ENCODE data around the gene FMNL3.
A peak's percentile ranks its signal among the peaks of the same experiment; 100 is the strongest.

Gene FMNL3

DNA sequence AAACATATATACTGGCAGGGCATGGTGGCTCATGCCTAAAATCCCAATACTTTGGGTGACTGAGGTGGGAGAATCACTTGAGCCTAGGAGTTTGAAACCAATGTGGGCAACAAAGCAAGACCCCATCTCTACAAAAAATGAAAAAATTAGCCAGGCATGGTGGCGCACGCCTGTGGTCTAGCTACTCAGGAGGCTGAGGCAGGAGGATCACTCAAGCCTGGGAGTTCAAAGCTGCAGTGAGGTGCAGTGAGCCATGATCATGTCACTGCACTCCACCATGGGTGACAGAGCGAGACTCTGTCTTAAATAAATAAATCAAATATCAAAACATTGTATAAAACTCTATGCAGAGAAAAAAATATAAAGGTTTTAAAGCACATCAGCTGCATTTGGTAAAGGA, 5.2 kb downstream of the FMNL3 start:
- no peak for DNase-seq (ENCODE audit: low spot score in 2 of 2)
- Mint-ChIP-seq H3K36me3 (peaks cover 17% of the 10 kb centered on the region), H3K9me3 (no peaks in the 10 kb centered on the region), H3K27ac (peak overlapping the region; percentile 75), H3K4me3 (no peak overlapping the region), H3K4me1 (peaks cover 68% of the 10 kb centered on the region)
- ATAC-seq = no peak

- peaks cover 17% of the 10 kb centered on the region for H3K36me3 Mint-ChIP-seq
- DNase-seq (ENCODE audit: low spot score in 2 of 2) (peak; percentile 29 to 79), ATAC-seq (peak; percentile 82)
- H3K9me3 Mint-ChIP-seq = no peaks in the 10 kb centered on the region
- H3K4me3 Mint-ChIP-seq = peak overlapping the region; percentile 68
- H3K4me1 Mint-ChIP-seq = peaks cover 47% of the 10 kb centered on the region
- peak overlapping the region; percentile 88 for H3K27ac Mint-ChIP-seq
These were observed 8.3 kb downstream of the FMNL3 start for GRCh38 chr12:49698619-49699545.

- Mint-ChIP-seq H3K36me3 (peaks cover 17% of the 10 kb centered on the region), H3K9me3 (no peaks in the 10 kb centered on the region), H3K4me3 (peak overlapping the region; percentile 68), H3K27ac (peak overlapping the region; percentile 88), H3K4me1 (peaks cover 37% of the 10 kb centered on the region)
- ATAC-seq (no peak), DNase-seq (ENCODE audit: low spot score in 2 of 2) (no peak)
These were observed 9.4 kb downstream of the FMNL3 start for GRCh38 chr12:49697808-49698207.

GRCh38 chr12:49696723-49697122, 10.5 kb downstream of the FMNL3 start:
- peaks cover 34% of the 10 kb centered on the region for H3K4me1 Mint-ChIP-seq
- DNase-seq (ENCODE audit: low spot score in 2 of 2) = no peak
- H3K4me3 Mint-ChIP-seq = no peak overlapping the region
- H3K27ac Mint-ChIP-seq = no peak overlapping the region
- no peaks in the 10 kb centered on the region for H3K9me3 Mint-ChIP-seq
- H3K36me3 Mint-ChIP-seq = peaks cover 17% of the 10 kb centered on the region
- ATAC-seq = no peak

DNA sequence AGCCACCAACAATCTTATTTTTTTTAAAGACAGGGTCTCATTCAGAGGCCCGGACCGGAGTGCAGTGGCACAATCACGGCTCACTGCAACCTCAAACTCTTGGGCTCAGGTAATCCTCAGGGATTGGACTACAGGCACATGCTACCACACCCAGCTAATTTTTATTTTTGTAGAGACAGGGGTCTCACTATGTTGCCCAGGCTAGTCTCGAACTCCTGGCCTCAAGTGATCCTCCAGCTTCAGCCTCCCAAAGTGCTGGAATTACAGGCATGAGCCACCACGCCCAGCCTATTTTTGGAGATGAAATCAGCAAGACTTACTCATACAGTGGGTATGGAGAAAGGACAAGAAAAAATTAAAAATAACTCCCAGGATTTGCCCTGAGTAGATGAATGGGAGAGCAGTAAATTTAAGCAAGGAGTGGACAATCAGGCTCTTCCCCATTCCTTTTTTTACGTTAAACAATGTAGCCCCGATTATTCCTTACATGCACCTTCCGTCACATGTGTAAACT, 13.2 kb downstream of the FMNL3 start:
- H3K4me3 Mint-ChIP-seq = no peak overlapping the region
- H3K9me3 Mint-ChIP-seq = no peaks in the 10 kb centered on the region
- no peak overlapping the region for H3K27ac Mint-ChIP-seq
- H3K4me1 Mint-ChIP-seq = peaks cover 35% of the 10 kb centered on the region
- peaks cover 1% of the 10 kb centered on the region for H3K36me3 Mint-ChIP-seq
- DNase-seq (ENCODE audit: low spot score in 2 of 2) (no peak), ATAC-seq (no peak)

- no peak overlapping the region for H3K4me3 Mint-ChIP-seq
- peaks cover 33% of the 10 kb centered on the region for H3K4me1 Mint-ChIP-seq
- H3K27ac Mint-ChIP-seq = no peak overlapping the region
- DNase-seq (ENCODE audit: low spot score in 2 of 2) (no peak), ATAC-seq (no peak)
- H3K36me3 Mint-ChIP-seq = no peaks in the 10 kb centered on the region
- no peaks in the 10 kb centered on the region for H3K9me3 Mint-ChIP-seq
These were observed 14.4 kb downstream of the FMNL3 start for GRCh38 chr12:49692851-49693250.

GRCh38 chr12:49689785-49690184, 17.4 kb downstream of the FMNL3 start:
- Mint-ChIP-seq H3K27ac (peak overlapping the region; percentile 13), H3K4me1 (peaks cover 42% of the 10 kb centered on the region), H3K4me3 (no peak overlapping the region), H3K36me3 (no peaks in the 10 kb centered on the region), H3K9me3 (no peaks in the 10 kb centered on the region)
- DNase-seq (ENCODE audit: low spot score in 2 of 2) (no peak), ATAC-seq (no peak)

- ATAC-seq = peak; percentile 32
- H3K27ac Mint-ChIP-seq = peak overlapping the region; percentile 13
- peaks cover 45% of the 10 kb centered on the region for H3K4me1 Mint-ChIP-seq
These were observed 18.0 kb downstream of the FMNL3 start for GRCh38 chr12:49689237-49689636.

GRCh38 chr12:49687941-49688340, 19.3 kb downstream of the FMNL3 start:
- H3K4me3 Mint-ChIP-seq = no peak overlapping the region
- ATAC-seq = no peak
- no peaks in the 10 kb centered on the region for H3K9me3 Mint-ChIP-seq
- H3K36me3 Mint-ChIP-seq = no peaks in the 10 kb centered on the region
- peaks cover 58% of the 10 kb centered on the region for H3K4me1 Mint-ChIP-seq
- no peak overlapping the region for H3K27ac Mint-ChIP-seq
- DNase-seq (ENCODE audit: low spot score in 2 of 2) = no peak

More at GRCh38 chr12:49689237-49689636, 18.0 kb downstream of the FMNL3 start:
- no peaks in the 10 kb centered on the region for H3K36me3 Mint-ChIP-seq
- H3K4me3 Mint-ChIP-seq = no peak overlapping the region
- no peak for DNase-seq (ENCODE audit: low spot score in 2 of 2)
- no peaks in the 10 kb centered on the region for H3K9me3 Mint-ChIP-seq

GRCh38 chr12:49684310-49684854, 22.8 kb downstream of the FMNL3 start:
- peaks cover 47% of the 10 kb centered on the region for H3K4me1 Mint-ChIP-seq
- H3K4me3 Mint-ChIP-seq = no peak overlapping the region
- DNase-seq (ENCODE audit: low spot score in 2 of 2) (no peak), ATAC-seq (no peak)
- no peaks in the 10 kb centered on the region for H3K9me3 Mint-ChIP-seq
- peak overlapping the region; percentile 15 for H3K27ac Mint-ChIP-seq
- H3K36me3 Mint-ChIP-seq = no peaks in the 10 kb centered on the region

GRCh38 chr12:49683599-49684309, 23.5 kb downstream of the FMNL3 start:
- H3K36me3 Mint-ChIP-seq = no peaks in the 10 kb centered on the region
- DNase-seq (ENCODE audit: low spot score in 2 of 2) (no peak), ATAC-seq (peak; percentile 74)
- H3K4me1 Mint-ChIP-seq = peaks cover 43% of the 10 kb centered on the region
- H3K9me3 Mint-ChIP-seq = no peaks in the 10 kb centered on the region
- peak overlapping the region; percentile 15 for H3K27ac Mint-ChIP-seq
- H3K4me3 Mint-ChIP-seq = no peak overlapping the region

DNA sequence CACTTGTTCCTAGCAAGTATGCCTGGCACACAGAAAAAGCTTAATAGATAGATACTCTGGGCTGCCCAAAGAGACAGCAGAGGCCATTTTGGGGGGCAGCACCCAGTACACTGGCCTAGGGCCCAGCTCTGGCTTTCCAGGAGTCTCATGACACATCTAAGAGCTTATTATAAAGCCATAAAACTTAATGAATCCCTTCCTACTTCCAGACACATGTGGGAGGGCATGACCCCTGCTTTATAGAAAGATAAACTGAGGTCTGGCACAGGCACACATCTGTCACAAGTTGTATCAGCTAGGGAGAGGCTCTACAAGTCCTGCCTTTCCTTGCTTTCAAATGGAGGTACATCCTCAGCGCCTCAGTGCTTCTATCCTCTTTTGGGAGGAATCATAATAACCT, 27.1 kb downstream of the FMNL3 start:
- no peaks in the 10 kb centered on the region for H3K36me3 Mint-ChIP-seq
- no peak for ATAC-seq
- peaks cover 46% of the 10 kb centered on the region for H3K4me1 Mint-ChIP-seq
- no peak for DNase-seq (ENCODE audit: low spot score in 2 of 2)
- H3K4me3 Mint-ChIP-seq = no peak overlapping the region
- H3K9me3 Mint-ChIP-seq = no peaks in the 10 kb centered on the region
- no peak overlapping the region for H3K27ac Mint-ChIP-seq

- Mint-ChIP-seq H3K9me3 (no peaks in the 10 kb centered on the region), H3K27ac (peak overlapping the region; percentile 7), H3K4me3 (no peak overlapping the region), H3K36me3 (no peaks in the 10 kb centered on the region), H3K4me1 (peaks cover 51% of the 10 kb centered on the region)
- DNase-seq (ENCODE audit: low spot score in 2 of 2) (no peak), ATAC-seq (no peak)
These were observed 28.5 kb downstream of the FMNL3 start for GRCh38 chr12:49678711-49679110.

GRCh38 chr12:49675137-49675536, 32.1 kb downstream of the FMNL3 start:
- Mint-ChIP-seq H3K36me3 (peaks cover 5% of the 10 kb centered on the region), H3K9me3 (no peaks in the 10 kb centered on the region), H3K4me1 (peaks cover 71% of the 10 kb centered on the region), H3K27ac (peak overlapping the region; percentile 30), H3K4me3 (no peak overlapping the region)
- ATAC-seq = no peak
- no peak for DNase-seq (ENCODE audit: low spot score in 2 of 2)

- Mint-ChIP-seq H3K27ac (peak overlapping the region; percentile 96), H3K9me3 (no peaks in the 10 kb centered on the region), H3K4me3 (peak overlapping the region; percentile 10), H3K4me1 (peaks cover 78% of the 10 kb centered on the region), H3K36me3 (peaks cover 7% of the 10 kb centered on the region)
- peak; percentile 59 for ATAC-seq
- no peak for DNase-seq (ENCODE audit: low spot score in 2 of 2)
These were observed 32.8 kb downstream of the FMNL3 start for GRCh38 chr12:49674318-49674981.
